Common myeloid progenitor, CD34-positive (primary cell): Measurements from ENCODE around the gene TMEM184B.

ENCODE experiments used
- CTCF ChIA-PET: fragments of 350-600 bp; sonication (Branson Sonifier 250); formaldehyde crosslinking; loops from one replicate; lab custom pipeline; 2021; ENCODE audit warnings: antibody characterized with exemption; lab: Charles Lee
- POLR2A ChIA-PET: fragments of 350-600 bp; sonication (Branson Sonifier 250); formaldehyde crosslinking; loops from one replicate; lab custom pipeline; 2021; ENCODE audit warnings: antibody characterized with exemption; lab: Charles Lee
- DNase-seq, 3 donors: peaks; one replicate each; pipeline versions ENCODE4 v3.0.0 to v3.0.0-alpha.2; 2013
- H3K27ac ChIP-seq, 2 experiments: 1 replicate in 1 of 2; 2 replicates in 1 of 2; pipeline ENCODE4 v1.7.0; 2013; ENCODE audit warnings: inconsistent platforms in 2 of 2, low read length in 2 of 2, mild to moderate bottlenecking in 2 of 2, low read depth in 1 of 2, moderate library complexity in 1 of 2; ENCODE audit not compliant: severe bottlenecking in 2 of 2, insufficient read depth in 1 of 2, poor library complexity in 1 of 2
- H3K27me3 ChIP-seq, 5 experiments: replicated peaks in 2 of 5; 1 replicate in 3 of 5; 2 replicates in 2 of 5; pipeline versions ENCODE4 v1.6.1 to v1.7.0; 2013; ENCODE audit warnings: low read length in 4 of 5, mild to moderate bottlenecking in 2 of 5, moderate library complexity in 2 of 5, inconsistent platforms in 1 of 5; ENCODE audit not compliant: insufficient read depth in 5 of 5, control insufficient read depth in 4 of 5
- H3K36me3 ChIP-seq, 4 experiments: 1 replicate in 2 of 4; 2 replicates in 2 of 4; pipeline versions ENCODE4 v1.6.1 to v1.7.0; 2013; ENCODE audit warnings: low read length in 3 of 4, control low read depth in 1 of 4, mild to moderate bottlenecking in 1 of 4; ENCODE audit not compliant: control insufficient read depth in 4 of 4, insufficient read depth in 4 of 4
- H3K4me1 ChIP-seq, 4 experiments: 1 replicate in 3 of 4; 2 replicates in 1 of 4; pipeline versions ENCODE4 v1.6.1 to v1.7.1; 2013; ENCODE audit warnings: low read length in 3 of 4, mild to moderate bottlenecking in 3 of 4, control low read depth in 1 of 4, inconsistent platforms in 1 of 4, moderate library complexity in 1 of 4; ENCODE audit not compliant: control insufficient read depth in 4 of 4, insufficient read depth in 4 of 4; ENCODE audit errors: control extremely low read depth in 1 of 4
- H3K4me3 ChIP-seq, 7 experiments: 1 replicate in 4 of 7; 2 replicates in 3 of 7; pipeline versions ENCODE4 v1.5.1 to v1.7.0; 2013; ENCODE audit warnings: mild to moderate bottlenecking in 7 of 7, low read length in 6 of 7, moderate library complexity in 6 of 7, inconsistent platforms in 2 of 7, low read depth in 2 of 7, control low read depth in 1 of 7; ENCODE audit not compliant: insufficient read depth in 4 of 7, control insufficient read depth in 1 of 7; ENCODE audit errors: extremely low read depth in 1 of 7
- H3K9me3 ChIP-seq, 5 experiments: 1 replicate in 4 of 5; 2 replicates in 1 of 5; pipeline versions ENCODE4 v1.6.1 to v1.7.1; 2013; ENCODE audit warnings: low read length in 4 of 5, mild to moderate bottlenecking in 2 of 5, inconsistent platforms in 1 of 5, low read depth in 1 of 5, moderate library complexity in 1 of 5; ENCODE audit not compliant: control insufficient read depth in 4 of 5, insufficient read depth in 2 of 5; ENCODE audit errors: control extremely low read depth in 1 of 5
- WGBS: methylation state at CpG from one replicate; pipeline ENCODE4 v1.1.5; 2013; ENCODE audit not compliant: insufficient coverage; 5-methylcytosine and 5-hydroxymethylcytosine counted together

Gene TMEM184B

GRCh38 chr22:38299770-38300102, 26.9 kb upstream of the TMEM184B start:
- Histone ChIP-seq H3K4me3 (no peak overlapping the region), H3K9me3 (no peaks in the 10 kb centered on the region), H3K4me1 (no peaks in the 10 kb centered on the region), H3K27me3 (no peaks in the 10 kb centered on the region), H3K36me3 (peaks cover 16 to 96% (median 74%) of the 10 kb centered on the region in 4 experiments), H3K27ac (no peak overlapping the region)
- POLR2A ChIA-PET = no interaction called here
- DNase-seq = no peak
- CTCF ChIA-PET = interaction anchor here (1.0 to 1.7 kb wide), 3 partner anchors 22 to 70 kb away, joined by 3 to 4 read pairs (median 3); no protein-coding TSS in a partner anchor
- 97% methylated on average over 12 of the region's 12 CpGs for WGBS

- Histone ChIP-seq H3K27ac (no peak overlapping the region), H3K4me1 (no peaks in the 10 kb centered on the region), H3K27me3 (no peaks in the 10 kb centered on the region), H3K36me3 (peaks cover 16 to 97% (median 78%) of the 10 kb centered on the region in 4 experiments), H3K9me3 (no peaks in the 10 kb centered on the region), H3K4me3 (no peak overlapping the region)
- POLR2A ChIA-PET = interaction anchor here (0.7 kb wide), 1 partner anchor 13 kb away, joined by 3 read pairs; no protein-coding TSS in a partner anchor
- peak in 2 of 3 donors; percentile 44 to 47 for DNase-seq
- CTCF ChIA-PET = interaction anchor here (0.8 to 2.4 kb wide), 5 partner anchors 10 to 55 kb away, joined by 3 to 7 read pairs (median 3); no protein-coding TSS in a partner anchor
- WGBS = 93% methylated on average over 23 of the region's 25 CpGs
Measured at GRCh38 chr22:38298312-38299005, 25.6 kb upstream of the TMEM184B start.

GRCh38 chr22:38296372-38296771, 23.6 kb upstream of the TMEM184B start:
- Histone ChIP-seq H3K27me3 (no peaks in the 10 kb centered on the region), H3K27ac (no peak overlapping the region), H3K4me1 (no peaks in the 10 kb centered on the region), H3K9me3 (no peaks in the 10 kb centered on the region), H3K36me3 (peaks cover 13 to 96% (median 72%) of the 10 kb centered on the region in 4 experiments), H3K4me3 (no peak overlapping the region)
- WGBS = 95% methylated on average over 4 of the region's 4 CpGs
- POLR2A ChIA-PET = no interaction called here
- no peak for DNase-seq
- CTCF ChIA-PET = interaction anchor here (1.0 to 1.2 kb wide), 2 partner anchors 9 to 41 kb away, joined by 3 read pairs; no protein-coding TSS in a partner anchor

- CTCF ChIA-PET = interaction anchor here (1.0 to 1.2 kb wide), 2 partner anchors 9 to 41 kb away, joined by 3 read pairs; no protein-coding TSS in a partner anchor
- H3K27me3 ChIP-seq = no peaks in the 10 kb centered on the region
- no peak overlapping the region for H3K4me3 ChIP-seq
- WGBS = 92% methylated on average over 8 of the region's 9 CpGs
- H3K36me3 ChIP-seq = peaks cover 13 to 93% (median 73%) of the 10 kb centered on the region in 4 experiments
- POLR2A ChIA-PET = no interaction called here
- no peaks in the 10 kb centered on the region for H3K9me3 ChIP-seq
- no peaks in the 10 kb centered on the region for H3K4me1 ChIP-seq
- no peak overlapping the region for H3K27ac ChIP-seq
- DNase-seq = no peak
Measured at GRCh38 chr22:38295863-38296262, 23.1 kb upstream of the TMEM184B start.

GRCh38 chr22:38295339-38295738, 22.5 kb upstream of the TMEM184B start:
- H3K36me3 ChIP-seq = peaks cover 13 to 87% (median 70%) of the 10 kb centered on the region in 4 experiments
- CTCF ChIA-PET = interaction anchor here (1.2 kb wide), 1 partner anchor 42 kb away, joined by 3 read pairs; no protein-coding TSS in a partner anchor
- no peaks in the 10 kb centered on the region for H3K4me1 ChIP-seq
- no peaks in the 10 kb centered on the region for H3K27me3 ChIP-seq
- no peak overlapping the region for H3K4me3 ChIP-seq
- H3K9me3 ChIP-seq = no peaks in the 10 kb centered on the region
- WGBS = 95% methylated on average over 5 of the region's 6 CpGs
- H3K27ac ChIP-seq = no peak overlapping the region
- DNase-seq = no peak
- POLR2A ChIA-PET = no interaction called here

GRCh38 chr22:38294193-38294592, 21.4 kb upstream of the TMEM184B start:
- H3K36me3 ChIP-seq = peaks cover 7 to 79% (median 63%) of the 10 kb centered on the region in 4 experiments

GRCh38 chr22:38292694-38293093, 19.9 kb upstream of the TMEM184B start:
- POLR2A ChIA-PET = no interaction called here
- Histone ChIP-seq H3K27ac (no peak overlapping the region), H3K36me3 (peaks cover 5 to 66% (median 49%) of the 10 kb centered on the region in 4 experiments), H3K4me1 (no peaks in the 10 kb centered on the region), H3K4me3 (no peak overlapping the region), H3K9me3 (no peaks in the 10 kb centered on the region), H3K27me3 (no peaks in the 10 kb centered on the region)
- 95% methylated on average over 7 of the region's 9 CpGs for WGBS
- CTCF ChIA-PET = interaction anchor here (0.6 to 1.1 kb wide), 2 partner anchors 35 to 69 kb away, joined by 3 read pairs; no protein-coding TSS in a partner anchor
- no peak for DNase-seq

More at GRCh38 chr22:38294193-38294592, 21.4 kb upstream of the TMEM184B start:
- DNase-seq = no peak
- 97% methylated on average over 24 of the region's 26 CpGs for WGBS
- no peaks in the 10 kb centered on the region for H3K4me1 ChIP-seq
- no peak overlapping the region for H3K27ac ChIP-seq
- CTCF ChIA-PET = no interaction called here
- no peak overlapping the region for H3K4me3 ChIP-seq
- POLR2A ChIA-PET = no interaction called here
- H3K27me3 ChIP-seq = no peaks in the 10 kb centered on the region
- no peaks in the 10 kb centered on the region for H3K9me3 ChIP-seq
